ENCODE results near the gene SBK1. TPM values are rescaled to one million over a fixed set of nuclear protein-coding genes. Genes with fewer than 3 reads are reported as not detected.
"Not testable (repeated sequence)": the region's sequence is repeated elsewhere in the genome, so short reads cannot be mapped to it uniquely, and the experiment has no call there.

SBK1 gene
- total and polyA plus RNA-seq, 2 experiments from 2014 or later = not detected

GRCh38 chr16:28326881-28327610 is 34.7 kb downstream of the SBK1 start:
- no peaks in the 10 kb centered on the region for H3K9me2 ChIP-seq (ENCODE audit: insufficient read depth)
- no peak overlapping the region for H3K4me3 ChIP-seq
- no peaks in the 10 kb centered on the region for H4K20me1 ChIP-seq (ENCODE audit: insufficient read depth)
- 47 to 54% methylated on average over 12 of the region's 12 CpGs for WGBS, 2 experiments (ENCODE audit: low coverage in 1 of 2, low lambda C conversion rate in 2 of 2, missing lambda C conversion rate in 2 of 2)
- peak; percentile 57 for DNase-seq
- no peaks in the 10 kb centered on the region for H3K79me2 ChIP-seq (ENCODE audit: insufficient read depth)
- H3K27me3 ChIP-seq (replicated peaks; ENCODE audit: insufficient read depth) = no peaks in the 10 kb centered on the region
- H3K4me2 ChIP-seq (ENCODE audit: unreplicated experiment) = no peak overlapping the region
- no peaks in the 10 kb centered on the region for H3K9me3 ChIP-seq (ENCODE audit: low read depth)
- H3K4me1 ChIP-seq (ENCODE audit: insufficient read depth) = no peaks in the 10 kb centered on the region
- TF ChIP-seq EZH2 (IDR thresholded peaks at IDR 0.05; ENCODE audit: insufficient read depth, poor library complexity, severe bottlenecking) (no peak), EZH2phosphoT487 (IDR thresholded peaks at IDR 0.05; ENCODE audit: insufficient read depth, low read depth) (no peak)
- H2AFZ ChIP-seq = no peak overlapping the region
- no peak overlapping the region for H3K9ac ChIP-seq
- H3K36me3 ChIP-seq (ENCODE audit: low read depth) = no peaks in the 10 kb centered on the region
- in situ Hi-C loops (cut with MboI) = no loop called here
- H3F3A ChIP-seq (ENCODE audit: insufficient read depth) = no peaks in the 10 kb centered on the region
- no peak overlapping the region for H3K27ac ChIP-seq

GRCh38 chr16:28330232-28330631 is 37.9 kb downstream of the SBK1 start:
- H3K27ac ChIP-seq; H3K9me2 ChIP-seq (ENCODE audit: insufficient read depth); H2AFZ ChIP-seq; H3K9me3 ChIP-seq (ENCODE audit: low read depth); H3K4me2 ChIP-seq (ENCODE audit: unreplicated experiment); H3K4me1 ChIP-seq (ENCODE audit: insufficient read depth); H3F3A ChIP-seq (ENCODE audit: insufficient read depth); H3K36me3 ChIP-seq (ENCODE audit: low read depth); H3K9ac ChIP-seq; H4K20me1 ChIP-seq (ENCODE audit: insufficient read depth); H3K4me3 ChIP-seq; DNase-seq; H3K27me3 ChIP-seq (replicated peaks; ENCODE audit: insufficient read depth); in situ Hi-C loops (cut with MboI); H3K79me2 ChIP-seq (ENCODE audit: insufficient read depth): not testable (repeated sequence)
- WGBS, 2 experiments (ENCODE audit: low coverage in 1 of 2, low lambda C conversion rate in 2 of 2, missing lambda C conversion rate in 2 of 2) = 8 to 11% methylated on average over 6 of the region's 9 CpGs

DNA sequence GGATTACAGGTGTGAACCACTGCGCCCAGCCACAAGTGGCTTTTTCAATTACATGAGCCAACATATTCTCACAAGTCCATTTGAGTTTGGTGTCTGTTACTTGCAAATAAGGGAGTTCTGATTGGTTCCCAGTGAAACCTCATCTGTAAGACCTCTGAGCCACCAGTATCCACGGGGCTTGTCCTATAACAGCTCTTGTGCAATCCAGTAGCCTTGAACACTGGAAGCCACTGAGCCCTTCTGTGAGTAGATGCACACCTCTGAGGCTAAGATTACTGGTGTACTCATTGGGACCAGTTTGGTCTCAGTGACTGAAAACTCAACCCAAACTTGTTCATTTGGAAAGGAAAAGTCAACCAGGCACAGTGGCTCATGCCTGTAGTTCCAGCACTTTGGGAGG is 38.7 kb downstream of the SBK1 start:
- H3K27ac ChIP-seq; H3K9ac ChIP-seq; H3K4me2 ChIP-seq (ENCODE audit: unreplicated experiment); DNase-seq; H3K9me3 ChIP-seq (ENCODE audit: low read depth); H2AFZ ChIP-seq; H3K79me2 ChIP-seq (ENCODE audit: insufficient read depth); in situ Hi-C loops (cut with MboI); H3K9me2 ChIP-seq (ENCODE audit: insufficient read depth); H3K27me3 ChIP-seq (replicated peaks; ENCODE audit: insufficient read depth); H3K4me3 ChIP-seq; H3F3A ChIP-seq (ENCODE audit: insufficient read depth); H4K20me1 ChIP-seq (ENCODE audit: insufficient read depth); H3K4me1 ChIP-seq (ENCODE audit: insufficient read depth); H3K36me3 ChIP-seq (ENCODE audit: low read depth): not testable (repeated sequence)
- WGBS, 2 experiments (ENCODE audit: low coverage in 1 of 2, low lambda C conversion rate in 2 of 2, missing lambda C conversion rate in 2 of 2) = 54 to 73% methylated on average over 2 of the region's 2 CpGs

- H3K27me3 ChIP-seq (replicated peaks; ENCODE audit: insufficient read depth); in situ Hi-C loops (cut with MboI); H3K9me3 ChIP-seq (ENCODE audit: low read depth); H3K4me1 ChIP-seq (ENCODE audit: insufficient read depth); H3K79me2 ChIP-seq (ENCODE audit: insufficient read depth); H3K36me3 ChIP-seq (ENCODE audit: low read depth); H3K9me2 ChIP-seq (ENCODE audit: insufficient read depth); H3K4me2 ChIP-seq (ENCODE audit: unreplicated experiment); H3F3A ChIP-seq (ENCODE audit: insufficient read depth); H2AFZ ChIP-seq; H3K27ac ChIP-seq; H3K9ac ChIP-seq; DNase-seq; H4K20me1 ChIP-seq (ENCODE audit: insufficient read depth); H3K4me3 ChIP-seq: not testable (repeated sequence)
- 48 to 52% methylated on average over 5 to 6 of the region's 6 CpGs for WGBS, 2 experiments (ENCODE audit: low coverage in 1 of 2, low lambda C conversion rate in 2 of 2, missing lambda C conversion rate in 2 of 2)
Measured at GRCh38 chr16:28332632-28333031, 40.3 kb downstream of the SBK1 start.

GRCh38 chr16:28335678-28336077 is 43.4 kb downstream of the SBK1 start:
- H3F3A ChIP-seq (ENCODE audit: insufficient read depth); H3K36me3 ChIP-seq (ENCODE audit: low read depth); H2AFZ ChIP-seq; H3K4me1 ChIP-seq (ENCODE audit: insufficient read depth); H3K4me2 ChIP-seq (ENCODE audit: unreplicated experiment); DNase-seq; H3K27ac ChIP-seq; H3K4me3 ChIP-seq; in situ Hi-C loops (cut with MboI); H3K27me3 ChIP-seq (replicated peaks; ENCODE audit: insufficient read depth); H3K79me2 ChIP-seq (ENCODE audit: insufficient read depth); H3K9ac ChIP-seq; H3K9me3 ChIP-seq (ENCODE audit: low read depth); H3K9me2 ChIP-seq (ENCODE audit: insufficient read depth); H4K20me1 ChIP-seq (ENCODE audit: insufficient read depth): not testable (repeated sequence)
- whole genome bisulfite sequencing, 2 experiments (ENCODE audit: low coverage in 1 of 2, low lambda C conversion rate in 2 of 2, missing lambda C conversion rate in 2 of 2) = 60 to 64% methylated on average over 7 to 8 of the region's 8 CpGs

- H3K79me2 ChIP-seq (ENCODE audit: insufficient read depth); H3K4me1 ChIP-seq (ENCODE audit: insufficient read depth); H4K20me1 ChIP-seq (ENCODE audit: insufficient read depth); H2AFZ ChIP-seq; in situ Hi-C loops (cut with MboI); H3K9me3 ChIP-seq (ENCODE audit: low read depth); H3K9me2 ChIP-seq (ENCODE audit: insufficient read depth); H3K4me2 ChIP-seq (ENCODE audit: unreplicated experiment); H3F3A ChIP-seq (ENCODE audit: insufficient read depth); H3K27me3 ChIP-seq (replicated peaks; ENCODE audit: insufficient read depth); H3K36me3 ChIP-seq (ENCODE audit: low read depth); DNase-seq; H3K9ac ChIP-seq; H3K27ac ChIP-seq; H3K4me3 ChIP-seq: not testable (repeated sequence)
- WGBS, 2 experiments (ENCODE audit: low coverage in 1 of 2, low lambda C conversion rate in 2 of 2, missing lambda C conversion rate in 2 of 2) = 55 to 56% methylated on average over 4 to 5 of the region's 5 CpGs
Measured at GRCh38 chr16:28336940-28337710, 44.8 kb downstream of the SBK1 start.

DNA sequence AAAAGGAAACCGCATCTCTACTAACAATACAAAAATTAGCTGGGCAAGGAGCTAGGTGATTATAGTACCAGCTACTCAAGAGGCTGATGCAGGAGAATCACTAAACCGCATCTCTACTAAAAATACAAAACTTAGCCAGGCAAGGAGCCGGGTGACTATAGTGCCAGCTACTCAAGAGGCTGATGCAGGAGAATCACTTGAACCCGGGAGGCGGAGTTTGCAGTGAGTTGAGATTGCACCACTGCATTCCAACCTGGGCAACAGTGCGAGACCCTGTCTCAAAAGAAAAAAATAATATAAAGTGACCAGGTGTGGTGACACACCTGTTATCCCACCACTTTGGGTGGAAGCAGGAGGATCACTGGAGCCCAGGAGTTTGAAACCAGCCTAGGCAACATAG is 45.9 kb downstream of the SBK1 start:
- H3K36me3 ChIP-seq (ENCODE audit: low read depth); H3K79me2 ChIP-seq (ENCODE audit: insufficient read depth); H3K9ac ChIP-seq; H3F3A ChIP-seq (ENCODE audit: insufficient read depth); H3K9me2 ChIP-seq (ENCODE audit: insufficient read depth); H3K27ac ChIP-seq; H3K4me2 ChIP-seq (ENCODE audit: unreplicated experiment); H3K27me3 ChIP-seq (replicated peaks; ENCODE audit: insufficient read depth); H3K4me3 ChIP-seq; in situ Hi-C loops (cut with MboI); DNase-seq; H2AFZ ChIP-seq; H3K9me3 ChIP-seq (ENCODE audit: low read depth); H3K4me1 ChIP-seq (ENCODE audit: insufficient read depth); H4K20me1 ChIP-seq (ENCODE audit: insufficient read depth): not testable (repeated sequence)
- WGBS, 2 experiments (ENCODE audit: low coverage in 1 of 2, low lambda C conversion rate in 2 of 2, missing lambda C conversion rate in 2 of 2) = 80 to 86% methylated on average over 4 to 6 of the region's 6 CpGs
